Measurements from ENCODE around the gene PRICKLE4.

The PRICKLE4 gene

DNA sequence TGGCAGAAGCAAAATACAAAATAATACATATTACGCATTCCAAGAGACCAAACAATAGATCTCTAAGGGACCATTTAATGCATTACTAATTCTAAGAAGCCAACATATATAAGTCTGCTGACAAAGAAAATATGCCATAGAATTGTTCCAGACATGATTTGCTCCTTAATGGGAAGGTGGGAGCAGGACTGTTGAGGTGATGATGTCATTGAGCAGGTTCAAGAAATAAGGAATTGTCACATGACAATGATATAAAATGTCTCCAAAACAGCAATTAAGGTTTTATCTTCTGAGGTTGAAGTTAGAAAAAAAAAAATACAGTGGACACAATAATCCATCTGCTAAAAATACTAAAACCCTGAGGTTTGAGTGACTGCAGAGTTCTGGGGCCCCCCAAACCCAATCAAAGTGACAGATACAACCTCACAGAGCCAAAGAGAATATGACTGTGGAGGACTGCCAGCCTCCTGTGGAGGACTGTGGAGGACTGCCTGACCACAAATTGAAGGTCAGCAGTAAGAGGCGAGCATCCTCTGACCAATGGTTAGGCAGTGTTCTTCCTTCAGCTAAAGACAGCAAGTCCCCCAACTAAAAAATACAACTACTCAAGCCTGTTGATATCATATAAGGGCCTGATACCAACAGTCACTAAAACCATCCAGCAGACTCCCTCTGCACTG, 45.9 kb downstream of the PRICKLE4 start:
- Histone ChIP-seq H3K4me1 (ENCODE audit: control insufficient read depth, insufficient read depth, low read length) (no peaks in the 10 kb centered on the region), H3K4me3 (ENCODE audit: low read depth, low read length) (no peak overlapping the region), H3K36me3 (ENCODE audit: control insufficient read depth, insufficient read depth, low read length) (no peaks in the 10 kb centered on the region), H3K9me3 (ENCODE audit: control insufficient read depth, insufficient read depth, low read length) (no peaks in the 10 kb centered on the region), H3K27me3 (ENCODE audit: control insufficient read depth, insufficient read depth, low read length) (no peaks in the 10 kb centered on the region), H3K27ac (ENCODE audit: low read depth, low read length) (no peak overlapping the region), H3K9ac (ENCODE audit: low read depth, low read length) (no peak overlapping the region)

DNA sequence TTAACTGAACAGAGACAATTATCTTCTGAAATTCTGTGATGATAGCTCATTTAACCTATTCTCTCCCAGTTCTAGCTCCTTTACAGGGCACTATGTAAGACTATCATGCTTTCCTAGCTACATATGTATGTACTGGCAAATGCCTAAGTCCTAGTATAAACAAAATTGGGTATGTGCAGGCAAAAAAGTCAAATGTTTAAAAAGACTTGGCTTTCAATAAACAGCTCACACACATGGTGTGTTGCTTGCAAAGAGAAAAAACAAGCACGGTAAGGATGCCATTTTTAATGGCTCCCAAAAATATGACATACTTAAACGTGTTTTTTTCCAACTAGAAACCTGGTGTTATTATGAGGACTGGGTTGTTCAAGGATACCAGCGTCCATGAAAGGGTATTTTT, 51.7 kb downstream of the PRICKLE4 start:
- H3K27me3 ChIP-seq (ENCODE audit: control insufficient read depth, insufficient read depth, low read length): no peaks in the 10 kb centered on the region
- no peak overlapping the region for H3K27ac ChIP-seq (ENCODE audit: low read depth, low read length)
- H3K4me1 ChIP-seq (ENCODE audit: control insufficient read depth, insufficient read depth, low read length): no peaks in the 10 kb centered on the region
- H3K36me3 ChIP-seq (ENCODE audit: control insufficient read depth, insufficient read depth, low read length): no peaks in the 10 kb centered on the region
- no peak overlapping the region for H3K9ac ChIP-seq (ENCODE audit: low read depth, low read length)
- H3K9me3 ChIP-seq (ENCODE audit: control insufficient read depth, insufficient read depth, low read length): no peaks in the 10 kb centered on the region
- H3K4me3 ChIP-seq (ENCODE audit: low read depth, low read length): no peak overlapping the region

DNA sequence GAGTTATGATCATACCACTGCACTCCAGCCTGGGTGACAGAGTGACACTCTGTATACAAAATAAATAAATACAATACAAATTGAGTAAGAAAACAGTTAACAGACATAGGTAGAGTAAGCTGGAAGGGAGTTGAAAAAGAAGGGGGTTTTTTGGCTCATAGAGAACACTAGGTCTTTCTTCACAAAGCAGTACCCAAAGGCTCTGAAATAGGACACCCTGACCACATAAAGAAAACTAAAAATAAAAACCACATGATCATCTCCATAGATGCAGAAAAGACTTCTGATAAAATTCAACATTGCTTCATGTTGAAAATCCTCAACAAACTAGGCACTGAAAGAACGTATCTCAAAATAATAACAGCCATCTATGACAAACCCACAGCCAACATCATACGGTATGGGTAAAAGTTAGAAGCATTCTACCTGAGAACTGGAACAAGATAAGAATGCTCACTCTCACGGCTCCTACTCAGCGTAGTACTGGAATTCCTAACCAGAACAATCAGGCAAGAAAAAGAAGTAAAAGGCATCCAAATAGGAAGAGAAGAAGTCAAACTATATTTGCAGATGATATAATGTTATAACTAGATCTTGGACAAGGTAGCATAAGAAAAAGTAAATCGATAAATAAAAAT, 55.6 kb downstream of the PRICKLE4 start:
- no peak overlapping the region for H3K4me3 ChIP-seq (ENCODE audit: low read depth, low read length)
- H3K9me3 ChIP-seq (ENCODE audit: control insufficient read depth, insufficient read depth, low read length): no peaks in the 10 kb centered on the region
- no peaks in the 10 kb centered on the region for H3K27me3 ChIP-seq (ENCODE audit: control insufficient read depth, insufficient read depth, low read length)
- H3K36me3 ChIP-seq (ENCODE audit: control insufficient read depth, insufficient read depth, low read length): no peaks in the 10 kb centered on the region
- no peak overlapping the region for H3K27ac ChIP-seq (ENCODE audit: low read depth, low read length)
- H3K9ac ChIP-seq (ENCODE audit: low read depth, low read length): no peak overlapping the region
- H3K4me1 ChIP-seq (ENCODE audit: control insufficient read depth, insufficient read depth, low read length): no peaks in the 10 kb centered on the region

DNA sequence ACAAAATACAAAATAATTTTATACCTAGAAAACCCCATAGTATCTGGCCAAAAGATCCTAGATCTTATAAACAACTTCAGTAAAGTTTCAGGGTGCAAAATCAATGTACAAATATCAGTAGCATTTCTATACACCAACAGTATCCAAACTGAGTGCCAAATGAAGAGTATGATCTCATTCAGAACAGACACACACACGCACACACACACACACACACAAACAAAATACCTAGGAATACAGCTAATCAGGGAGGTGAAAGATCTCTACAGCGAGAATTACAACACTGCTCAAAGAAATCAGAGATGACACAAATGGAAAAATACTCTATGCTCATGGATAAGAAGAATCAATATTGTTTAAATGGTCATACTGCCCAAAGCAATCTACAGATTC, 56.1 kb downstream of the PRICKLE4 start:
- Histone ChIP-seq H3K4me3 (ENCODE audit: low read depth, low read length) (no peak overlapping the region), H3K9ac (ENCODE audit: low read depth, low read length) (no peak overlapping the region), H3K27me3 (ENCODE audit: control insufficient read depth, insufficient read depth, low read length) (no peaks in the 10 kb centered on the region), H3K27ac (ENCODE audit: low read depth, low read length) (no peak overlapping the region), H3K4me1 (ENCODE audit: control insufficient read depth, insufficient read depth, low read length) (no peaks in the 10 kb centered on the region), H3K9me3 (ENCODE audit: control insufficient read depth, insufficient read depth, low read length) (no peaks in the 10 kb centered on the region), H3K36me3 (ENCODE audit: control insufficient read depth, insufficient read depth, low read length) (no peaks in the 10 kb centered on the region)

Measured in HUES48 (cell line).